ENCODE data around the gene ATAD3A. TPM values are rescaled to one million over a fixed set of nuclear protein-coding genes. Genes with fewer than 3 reads are reported as not detected.
A peak's percentile ranks its signal among the peaks of the same experiment; 100 is the strongest.
"Not testable (repeated sequence)": the region's sequence is repeated elsewhere in the genome, so short reads cannot be mapped to it uniquely, and the experiment has no call there.

ATAD3A gene
- total RNA-seq, 2 experiments from 2014 or later, result 17.0 to 19.5 TPM

GRCh38 chr1:1477206-1477605 lies 34.8 kb upstream of the ATAD3A start:
- H3K4me1 Mint-ChIP-seq (ENCODE audit: low read depth), result peaks cover 17% of the 10 kb centered on the region
- H3K36me3 ChIP-seq (ENCODE audit: insufficient read depth, low read length), result peaks cover 23% of the 10 kb centered on the region
- H3K4me3 Mint-ChIP-seq, result no peak overlapping the region
- H3K9me3 ChIP-seq (ENCODE audit: control insufficient read depth in 1 of 2, insufficient read depth in 1 of 2, low read length in 2 of 2), result no peaks in the 10 kb centered on the region
- H3K4me1 ChIP-seq (ENCODE audit: insufficient read depth, low read length), result peaks cover 23% of the 10 kb centered on the region
- POLR2A ChIA-PET, result no interaction called here
- H3K27me3 Mint-ChIP-seq, result no peaks in the 10 kb centered on the region
- ATAC-seq (ENCODE audit: poor library complexity) (no peak), DNase-seq (no peak)
- H3K27ac ChIP-seq (ENCODE audit: low read depth in 1 of 2, low read length in 2 of 2), result no peak overlapping the region
- CTCF ChIA-PET, result no interaction called here
- H3K36me3 Mint-ChIP-seq (ENCODE audit: low read depth), result peaks cover 23% of the 10 kb centered on the region
- intact Hi-C loops (cut with DNase I, micrococcal nuclease), result no loop called here
- no peaks in the 10 kb centered on the region for H3K9me3 Mint-ChIP-seq
- H3K4me3 ChIP-seq (ENCODE audit: low read length), result no peak overlapping the region
- H3K27ac Mint-ChIP-seq, result no peak overlapping the region
- no peak for TF ChIP-seq CTCF (IDR thresholded peaks at IDR 0.05)
- no peaks in the 10 kb centered on the region for H3K27me3 ChIP-seq (ENCODE audit: control insufficient read depth in 1 of 2, insufficient read depth in 2 of 2, low read length in 2 of 2)

GRCh38 chr1:1479547-1480487 lies 32.1 kb upstream of the ATAD3A start:
- Mint-ChIP-seq H3K4me3 (peak overlapping the region; percentile 42), H3K4me1 (ENCODE audit: low read depth) (peaks cover 7% of the 10 kb centered on the region), H3K9me3 (no peaks in the 10 kb centered on the region), H3K36me3 (ENCODE audit: low read depth) (peaks cover 43% of the 10 kb centered on the region), H3K27me3 (no peaks in the 10 kb centered on the region), H3K27ac (no peak overlapping the region)
- CTCF ChIA-PET, result no interaction called here
- no peak for TF ChIP-seq CTCF (IDR thresholded peaks at IDR 0.05)
- ATAC-seq (ENCODE audit: poor library complexity) (no peak), DNase-seq (no peak)
- Histone ChIP-seq H3K9me3 (ENCODE audit: control insufficient read depth in 1 of 2, insufficient read depth in 1 of 2, low read length in 2 of 2) (no peaks in the 10 kb centered on the region), H3K27ac (ENCODE audit: low read depth in 1 of 2, low read length in 2 of 2) (no peak overlapping the region), H3K36me3 (ENCODE audit: insufficient read depth, low read length) (peaks cover 38% of the 10 kb centered on the region), H3K27me3 (ENCODE audit: control insufficient read depth in 1 of 2, insufficient read depth in 2 of 2, low read length in 2 of 2) (no peaks in the 10 kb centered on the region), H3K4me3 (ENCODE audit: low read length) (no peak overlapping the region), H3K4me1 (ENCODE audit: insufficient read depth, low read length) (peaks cover 5% of the 10 kb centered on the region)
- intact Hi-C loops (cut with DNase I, micrococcal nuclease), result no loop called here
- POLR2A ChIA-PET, result no interaction called here

- ATAC-seq (ENCODE audit: poor library complexity); H3K27ac ChIP-seq (ENCODE audit: low read depth in 1 of 2, low read length in 2 of 2); H3K4me3 ChIP-seq (ENCODE audit: low read length); H3K9me3 Mint-ChIP-seq; H3K27me3 ChIP-seq (ENCODE audit: control insufficient read depth in 1 of 2, insufficient read depth in 2 of 2, low read length in 2 of 2); POLR2A ChIA-PET; H3K27ac Mint-ChIP-seq; H3K9me3 ChIP-seq (ENCODE audit: control insufficient read depth in 1 of 2, insufficient read depth in 1 of 2, low read length in 2 of 2); CTCF ChIA-PET; H3K4me3 Mint-ChIP-seq; H3K4me1 ChIP-seq (ENCODE audit: insufficient read depth, low read length); DNase-seq; intact Hi-C loops (cut with DNase I, micrococcal nuclease); H3K27me3 Mint-ChIP-seq; H3K4me1 Mint-ChIP-seq (ENCODE audit: low read depth): not testable (repeated sequence)
- H3K36me3 ChIP-seq (ENCODE audit: insufficient read depth, low read length), result peaks cover 38% of the 10 kb centered on the region
- H3K36me3 Mint-ChIP-seq (ENCODE audit: low read depth), result peaks cover 43% of the 10 kb centered on the region
Observed at GRCh38 chr1:1480488-1480867, 31.5 kb upstream of the ATAD3A start.

GRCh38 chr1:1481811-1482210 lies 30.2 kb upstream of the ATAD3A start:
- peaks cover 41% of the 10 kb centered on the region for H3K36me3 ChIP-seq (ENCODE audit: insufficient read depth, low read length)
- H3K27ac ChIP-seq (ENCODE audit: low read depth in 1 of 2, low read length in 2 of 2); H3K4me3 ChIP-seq (ENCODE audit: low read length); H3K9me3 Mint-ChIP-seq; H3K9me3 ChIP-seq (ENCODE audit: control insufficient read depth in 1 of 2, insufficient read depth in 1 of 2, low read length in 2 of 2); DNase-seq; CTCF ChIA-PET; H3K4me3 Mint-ChIP-seq; intact Hi-C loops (cut with DNase I, micrococcal nuclease); H3K4me1 Mint-ChIP-seq (ENCODE audit: low read depth); H3K4me1 ChIP-seq (ENCODE audit: insufficient read depth, low read length); H3K27me3 Mint-ChIP-seq; H3K27ac Mint-ChIP-seq; POLR2A ChIA-PET; ATAC-seq (ENCODE audit: poor library complexity); H3K27me3 ChIP-seq (ENCODE audit: control insufficient read depth in 1 of 2, insufficient read depth in 2 of 2, low read length in 2 of 2): not testable (repeated sequence)
- peaks cover 43% of the 10 kb centered on the region for H3K36me3 Mint-ChIP-seq (ENCODE audit: low read depth)

All from CD4-positive, alpha-beta T cell (primary cell).